ENCODE measurements around the gene TNF.
A peak's percentile ranks its signal among the peaks of the same experiment; 100 is the strongest.

Gene TNF

GRCh38 chr6:31572041-31572911, 3.1 kb upstream of the TNF start, which contains the start of gene LTA:
Gene LTA (plus strand): TSS chr6:31572289. CDS start chr6:31572743, 454 bp downstream.
- peak; percentile 99 for FAIRE-seq
- DNase-seq (ENCODE audit: insufficient read length, low spot score), result no peak

- no peak for DNase-seq (ENCODE audit: insufficient read length, low spot score)
- FAIRE-seq, result no peak
Measured at GRCh38 chr6:31573239-31574105, 1.9 kb upstream of the TNF start.

GRCh38 chr6:31574106-31575061, 981 bp upstream of the TNF start:
- FAIRE-seq (peak; percentile 18), DNase-seq (ENCODE audit: insufficient read length, low spot score) (no peak)

GRCh38 chr6:31575952-31576685, 754 bp downstream of the TNF start:
- FAIRE-seq, result peak; percentile 68
- no peak for DNase-seq (ENCODE audit: insufficient read length, low spot score)

- peak; percentile 89 for FAIRE-seq
- no peak for DNase-seq (ENCODE audit: insufficient read length, low spot score)
Measured at GRCh38 chr6:31576897-31577578, 1.7 kb downstream of the TNF start.

GRCh38 chr6:31577579-31577966, 2.2 kb downstream of the TNF start:
- FAIRE-seq (no peak), DNase-seq (ENCODE audit: insufficient read length, low spot score) (no peak)

- no peak for DNase-seq (ENCODE audit: insufficient read length, low spot score)
- FAIRE-seq, result no peak
Measured at GRCh38 chr6:31578184-31579118, 3.1 kb downstream of the TNF start.

- FAIRE-seq (no peak), DNase-seq (ENCODE audit: insufficient read length, low spot score) (no peak)
Measured at GRCh38 chr6:31579119-31579505, 3.7 kb downstream of the TNF start.

GRCh38 chr6:31579546-31580437, 4.4 kb downstream of the TNF start:
- DNase-seq (ENCODE audit: insufficient read length, low spot score), result no peak
- FAIRE-seq, result no peak

- no peak for DNase-seq (ENCODE audit: insufficient read length, low spot score)
- no peak for FAIRE-seq
Measured at GRCh38 chr6:31580438-31580740, 5.0 kb downstream of the TNF start.

GRCh38 chr6:31580807-31581433, 5.6 kb downstream of the TNF start:
- no peak for DNase-seq (ENCODE audit: insufficient read length, low spot score)
- peak; percentile 31 for FAIRE-seq

- peak; percentile 44 for FAIRE-seq
- DNase-seq (ENCODE audit: insufficient read length, low spot score), result no peak
Measured at GRCh38 chr6:31581434-31582229, 6.3 kb downstream of the TNF start.

GRCh38 chr6:31582230-31582643, 6.9 kb downstream of the TNF start, which contains the start of gene LTB:
Gene LTB (minus strand): TSS chr6:31582424. CDS start chr6:31582417, 7 bp downstream.
- no peak for FAIRE-seq

GRCh38 chr6:31585491-31585890, 10.1 kb downstream of the TNF start:
- FAIRE-seq (peak; percentile 84), DNase-seq (ENCODE audit: insufficient read length, low spot score) (no peak)

More at GRCh38 chr6:31582230-31582643, 6.9 kb downstream of the TNF start, which contains the start of gene LTB:
- no peak for DNase-seq (ENCODE audit: insufficient read length, low spot score)

- FAIRE-seq, result peak; percentile 35
- no peak for DNase-seq (ENCODE audit: insufficient read length, low spot score)
Measured at GRCh38 chr6:31586008-31586407, 10.6 kb downstream of the TNF start, which contains the start of gene LST1. Gene LST1 (plus strand): TSS chr6:31586277. CDS start chr6:31587300, 1,023 bp downstream.
